Stimulated activated naive CD8-positive, alpha-beta T cell treated with anti-CD3 and anti-CD28 coated beads, Interleukin-15, Interleukin-2, amounts not matched to agents 100 U/mL and 50 U/mL, for 24 hours (primary cell): ENCODE measurements around the gene TESK1.

Experiments
- ATAC-seq: fragments of 150-1000 bp; cut with Tn5 transposase; one replicate; pipeline ENCODE4 v1.10.0; 2021
- DNase-seq: peaks from one replicate; pipeline ENCODE4 v3.0.0; 2021

TESK1 gene

DNA sequence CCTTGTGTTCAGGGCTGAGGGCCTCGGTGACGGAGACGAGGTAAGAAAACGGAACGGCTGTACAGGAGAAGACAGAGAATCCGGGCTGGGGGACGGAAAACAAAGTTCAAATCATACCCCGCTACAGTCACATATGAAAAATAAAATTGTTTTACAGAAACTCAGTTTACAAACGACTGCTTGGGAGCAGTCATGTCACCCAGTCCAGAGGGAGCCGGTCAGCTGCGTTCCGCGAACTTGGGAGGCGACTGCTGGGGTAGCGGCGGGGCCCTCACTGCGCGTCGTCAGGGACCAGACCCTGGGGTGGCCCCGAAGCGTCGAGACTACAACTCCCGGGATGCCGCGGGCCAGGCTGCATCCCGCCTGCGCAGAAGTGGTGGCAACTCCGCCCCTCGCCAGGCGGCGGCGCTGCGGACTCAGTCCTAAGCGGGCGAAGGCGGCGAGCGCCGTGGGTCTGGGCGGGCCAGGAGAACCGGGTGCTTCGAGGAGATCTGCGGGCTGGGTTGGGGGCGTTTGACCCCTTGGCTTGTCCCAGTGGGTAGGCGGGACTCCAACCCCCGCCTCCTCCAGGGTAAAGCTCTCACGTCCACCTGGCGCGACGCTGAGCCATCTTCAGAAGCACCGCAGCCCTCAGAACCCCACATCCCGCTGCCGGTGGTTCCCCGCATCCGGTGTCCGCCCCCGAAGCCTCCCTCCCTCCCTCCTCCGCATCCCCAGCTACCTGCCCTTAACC lies 41.6 kb downstream of the TESK1 start:
- peak; percentile 94 for DNase-seq
- ATAC-seq = peak; percentile 88

DNA sequence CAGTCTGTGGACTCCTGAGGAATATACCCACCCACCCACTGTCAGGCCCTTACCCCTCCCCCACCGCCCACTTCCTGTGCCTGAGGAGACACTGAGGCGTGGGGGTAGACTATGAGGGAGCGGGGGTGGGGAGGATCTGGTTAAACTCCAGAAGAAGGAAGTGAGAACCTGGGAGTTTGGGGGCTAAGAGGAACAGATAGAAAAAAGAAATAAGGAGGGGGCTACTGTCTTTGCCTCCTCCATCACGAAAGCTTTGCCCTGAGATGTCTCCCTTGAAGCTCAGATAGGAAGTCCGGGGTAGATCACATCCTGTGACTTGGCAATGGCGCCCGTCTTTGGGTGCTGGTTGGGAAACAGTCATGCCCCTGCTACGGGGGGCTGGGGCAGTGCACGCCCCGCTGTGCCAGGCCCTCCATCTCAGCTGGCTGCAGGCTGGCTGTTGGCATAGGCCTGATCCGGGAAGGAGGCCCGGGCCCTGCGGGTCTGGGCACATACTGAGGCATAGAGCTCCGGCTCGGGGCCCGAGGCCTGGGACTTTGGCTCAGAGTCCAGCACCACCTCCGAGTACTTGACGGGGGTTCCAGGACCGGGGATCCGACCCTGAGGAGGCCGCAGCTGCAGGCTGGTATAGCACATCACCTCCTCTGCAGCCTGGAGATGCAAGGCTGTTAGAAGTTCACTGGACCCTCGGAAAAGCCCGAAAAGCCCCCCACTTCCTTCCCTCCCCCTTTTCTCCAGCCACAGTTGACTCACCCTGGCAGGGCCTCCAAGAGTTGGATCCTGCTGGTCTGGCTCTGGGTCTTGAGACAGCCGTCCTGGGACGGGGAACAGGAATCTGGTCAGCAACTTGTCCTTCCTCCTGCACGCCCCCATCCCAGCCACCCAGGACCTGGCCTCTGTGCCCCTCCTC lies 44.6 kb downstream of the TESK1 start:
- ATAC-seq = no peak
- DNase-seq = peak; percentile 64

DNA sequence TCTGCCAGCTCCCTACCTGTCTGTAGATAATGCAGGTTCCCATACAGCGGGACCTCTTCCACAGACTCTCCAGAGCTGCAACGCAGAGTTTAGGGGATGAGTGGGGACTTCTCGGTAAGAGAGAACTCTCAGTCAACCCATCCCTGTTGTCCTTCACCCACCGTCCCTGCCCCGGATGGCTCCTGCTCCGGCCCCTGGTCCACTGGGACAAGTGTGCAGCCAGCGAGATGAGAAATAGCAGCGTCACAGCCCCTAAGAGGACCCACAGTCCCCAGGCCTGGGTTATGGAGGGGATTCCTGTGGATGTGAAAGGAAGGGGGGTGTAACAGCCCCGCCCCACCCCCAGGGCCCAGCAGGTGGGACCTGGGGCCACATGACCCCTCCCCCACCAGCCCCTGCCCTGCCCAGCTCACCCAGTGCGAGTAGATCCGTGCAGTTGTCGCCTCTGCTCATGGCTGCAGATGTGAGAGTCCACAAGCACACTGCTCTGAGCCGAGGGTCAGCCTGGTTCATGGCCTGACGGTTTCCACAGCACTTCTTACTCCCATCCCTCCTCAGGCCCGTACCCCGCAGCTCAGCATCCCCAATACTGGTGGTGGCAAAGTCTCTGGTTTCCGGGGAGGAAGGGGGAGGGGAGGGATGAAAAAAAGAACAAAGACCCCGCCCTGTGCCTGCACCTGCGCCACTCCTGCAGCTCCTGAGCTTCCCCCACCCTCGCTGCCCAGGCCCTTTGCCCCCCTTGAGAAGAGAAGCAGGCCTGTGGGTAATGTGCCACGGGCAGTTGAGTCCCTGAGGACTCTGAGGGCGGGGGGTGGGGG lies 45.5 kb downstream of the TESK1 start, which contains the start of gene SIT1:
SIT1 (minus strand) TSS at position 591 of the 818 bp plus-strand sequence; CDS start at position 513, 78 bp downstream.
- ATAC-seq (peak; percentile 10), DNase-seq (peak; percentile 68)

DNA sequence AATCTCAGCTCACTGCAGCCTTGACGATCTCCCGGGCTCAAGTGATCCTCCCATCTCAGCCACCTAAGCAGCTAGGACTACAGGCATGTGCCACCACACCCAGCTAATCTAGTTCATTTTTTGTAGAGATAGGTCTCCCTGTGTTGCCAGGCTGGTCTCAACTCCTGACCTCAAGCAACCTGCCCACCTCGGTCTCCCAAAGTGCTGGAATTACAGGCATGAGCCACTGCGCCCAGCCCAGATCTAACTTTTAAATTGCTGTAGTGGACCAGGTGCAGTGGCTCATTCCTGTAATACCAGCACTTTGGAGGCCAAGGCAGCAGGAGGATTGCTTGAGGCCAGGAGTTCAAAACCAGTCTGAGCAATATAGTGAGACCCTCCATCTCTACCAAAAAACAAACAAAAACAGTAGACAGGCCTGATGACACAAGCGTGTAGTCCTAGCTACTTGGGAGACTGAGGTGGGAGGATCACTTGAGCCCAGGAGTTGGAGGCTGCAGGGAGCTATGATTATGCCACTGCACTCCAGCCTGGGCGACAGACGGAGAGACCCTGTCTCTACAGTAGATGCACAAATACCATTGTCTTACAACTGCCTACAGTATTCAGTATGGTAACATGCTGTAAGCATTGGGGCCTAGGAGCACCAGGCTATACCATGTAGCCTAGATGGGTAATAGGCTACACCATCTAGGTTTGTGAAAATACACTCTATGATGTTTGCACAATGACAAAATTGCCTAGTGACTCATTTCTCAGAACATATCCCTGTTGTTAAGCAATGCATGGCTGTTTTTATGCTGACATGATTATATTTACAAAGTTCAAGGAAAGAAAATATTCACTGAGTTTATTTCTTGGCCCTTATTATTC lies 47.1 kb downstream of the TESK1 start:
- ATAC-seq = no peak
- DNase-seq = no peak

DNA sequence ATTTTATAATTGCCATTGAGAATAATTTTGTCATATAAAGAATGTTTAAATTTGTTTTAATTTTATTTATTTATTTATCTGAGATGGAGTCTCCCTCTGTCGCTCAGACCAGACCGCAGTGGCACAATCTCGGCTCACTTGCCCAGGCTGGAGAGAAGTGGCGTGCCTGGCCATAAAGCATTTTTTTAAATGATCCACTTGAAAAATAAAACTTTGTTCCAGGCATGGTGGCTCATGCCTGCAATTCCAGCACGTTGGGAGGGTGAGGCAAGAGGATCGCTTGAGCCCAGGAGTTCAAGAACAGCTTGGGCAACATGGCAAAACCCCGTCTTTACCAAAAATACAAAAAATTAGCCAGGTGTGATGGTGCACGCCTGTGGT lies 47.8 kb downstream of the TESK1 start:
- ATAC-seq (no peak), DNase-seq (no peak)

DNA sequence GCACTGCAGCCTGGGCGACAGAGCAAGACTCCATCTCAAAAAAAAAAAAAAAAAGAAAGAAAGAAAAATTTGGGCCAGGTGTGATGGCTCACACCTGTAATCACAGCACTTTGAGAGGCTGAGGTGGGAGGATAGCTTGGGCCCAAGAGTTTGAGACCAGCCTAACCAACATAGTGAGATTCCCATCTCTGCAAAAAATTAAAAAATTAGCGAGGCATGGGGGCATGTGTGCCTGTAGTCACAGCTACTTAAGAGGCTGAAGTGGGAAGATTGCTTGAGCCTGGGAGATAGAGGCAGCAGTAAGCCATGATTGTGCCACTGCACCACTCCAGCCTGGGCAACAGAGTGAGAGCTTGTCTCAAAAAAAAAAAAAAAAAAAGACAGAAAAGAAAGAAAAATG lies 48.5 kb downstream of the TESK1 start:
- DNase-seq = no peak
- no peak for ATAC-seq

DNA sequence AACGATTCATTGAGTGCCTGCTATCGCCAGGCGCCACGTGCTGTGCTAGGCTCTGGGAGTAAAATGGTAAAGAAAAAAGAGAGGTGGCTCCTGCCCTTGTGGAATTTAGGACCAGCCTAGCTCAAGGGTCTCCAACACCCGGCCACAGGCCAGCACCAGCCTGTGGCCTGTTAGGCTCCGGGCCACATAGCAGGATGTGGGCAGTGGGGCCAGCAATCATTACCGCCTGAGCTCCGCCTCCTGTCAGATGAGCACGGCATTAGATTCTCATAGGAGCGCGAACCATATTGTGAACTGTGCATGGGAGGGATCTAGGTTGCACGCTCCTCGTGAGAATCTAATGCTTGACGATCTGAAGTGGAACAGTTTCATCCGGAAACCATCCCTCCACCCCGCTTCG lies 51.3 kb downstream of the TESK1 start:
- ATAC-seq (no peak), DNase-seq (no peak)

DNA sequence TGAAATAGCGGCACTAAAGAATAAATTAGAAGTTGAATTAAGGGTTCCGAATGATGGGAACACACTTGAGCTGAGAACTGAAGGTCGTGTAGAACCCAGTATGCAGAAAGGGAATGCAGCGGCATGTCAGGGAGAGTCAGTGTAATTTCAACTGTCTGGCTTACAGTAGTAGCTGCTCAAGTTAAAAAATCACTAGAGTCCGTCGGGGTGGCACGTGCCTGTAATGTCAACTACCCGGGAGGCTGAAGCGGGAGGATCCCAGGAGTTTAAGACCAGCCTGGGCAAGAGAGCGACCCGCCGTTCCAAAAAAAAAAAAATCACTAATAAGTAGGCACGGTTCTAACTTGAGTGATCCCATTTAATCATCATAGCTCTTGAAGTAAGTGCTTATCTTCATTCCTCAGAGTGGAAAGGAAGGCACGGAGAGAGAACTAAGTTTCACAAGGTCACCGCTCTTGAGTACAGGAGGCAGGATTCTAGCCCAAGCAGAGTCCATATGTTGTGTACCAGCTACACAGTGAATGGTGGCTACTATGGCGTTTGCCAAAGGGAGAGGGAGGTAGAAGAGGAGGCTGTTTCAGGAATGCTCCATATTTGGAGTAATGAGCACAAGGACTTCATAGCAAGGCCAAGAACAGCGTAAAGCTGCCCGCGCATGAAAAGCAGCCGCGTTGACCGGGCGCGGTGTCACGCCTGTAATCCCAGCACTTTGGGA lies 51.9 kb downstream of the TESK1 start:
- no peak for ATAC-seq
- DNase-seq = no peak

DNA sequence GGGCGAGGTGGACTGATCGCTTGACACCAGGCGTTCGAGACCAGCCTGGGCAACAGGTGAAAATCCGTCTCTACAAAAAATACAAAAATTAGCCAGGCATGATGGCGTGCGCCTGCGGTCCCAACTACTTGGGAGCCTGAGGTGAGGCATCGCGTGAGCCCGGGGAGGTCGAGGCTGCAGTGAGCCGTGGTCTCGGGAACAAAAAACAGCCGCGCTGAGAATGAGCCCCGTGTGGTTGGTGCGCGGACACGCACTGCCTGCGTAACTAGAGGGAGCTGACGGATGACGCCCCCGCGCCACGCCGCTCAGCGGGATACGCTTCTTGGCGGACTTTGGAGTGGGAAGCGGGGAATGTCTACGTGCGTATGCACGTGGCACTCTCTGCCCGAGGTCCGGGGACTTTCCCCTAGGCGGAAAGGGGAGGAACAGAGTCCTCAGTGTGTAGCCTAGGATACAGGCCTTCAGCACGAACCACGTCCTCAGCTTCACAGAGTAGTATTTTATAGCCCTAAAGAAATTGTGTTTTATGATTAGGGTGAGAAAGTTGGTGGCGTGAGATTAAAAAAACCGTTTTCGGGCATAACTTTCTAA lies 52.6 kb downstream of the TESK1 start, which contains the start of gene RMRP:
RMRP (minus strand) TSS at position 474 of the 591 bp plus-strand sequence.
- DNase-seq = peak; percentile 96
- ATAC-seq = peak; percentile 97

DNA sequence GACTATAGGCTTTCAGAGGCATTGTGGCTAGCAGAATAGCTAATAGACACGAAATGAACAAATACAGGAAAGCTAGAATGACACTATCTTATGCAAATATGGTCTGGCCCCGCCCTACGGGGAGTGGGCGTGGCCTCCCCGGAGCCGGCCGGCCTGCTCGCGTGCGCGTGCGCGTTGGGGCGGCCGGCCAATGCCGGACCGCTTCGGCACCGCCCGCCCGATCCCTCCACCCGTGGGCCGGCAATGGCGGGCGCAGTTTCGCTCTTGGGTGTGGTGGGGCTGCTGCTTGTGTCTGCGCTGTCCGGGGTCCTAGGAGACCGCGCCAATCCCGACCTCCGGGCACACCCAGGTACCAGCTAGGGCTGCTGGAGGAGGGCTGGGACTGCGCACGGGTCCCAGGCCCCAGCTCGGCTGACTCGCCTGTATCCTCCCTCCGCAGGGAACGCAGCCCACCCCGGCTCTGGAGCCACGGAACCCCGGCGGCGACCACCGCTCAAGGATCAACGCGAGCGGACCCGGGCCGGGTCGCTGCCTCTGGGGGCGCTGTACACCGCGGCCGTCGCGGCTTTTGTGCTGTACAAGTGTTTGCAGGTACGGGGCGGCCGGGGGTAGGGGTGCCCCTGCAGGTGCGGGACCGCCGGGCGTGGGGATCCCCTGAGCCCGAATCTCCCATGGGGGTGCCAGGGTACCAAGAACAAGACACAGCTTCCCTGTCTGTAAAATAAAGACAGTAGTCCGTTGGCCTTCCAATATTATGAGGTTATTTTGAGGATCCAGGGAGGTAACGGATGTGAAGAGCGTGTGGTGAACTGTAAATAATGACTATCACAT lies 53.3 kb downstream of the TESK1 start, which contains the start of gene CCDC107:
CCDC107 (plus strand) TSS at position 156 of the 831 bp plus-strand sequence; CDS start at position 244, 88 bp downstream.
- ATAC-seq (peak; percentile 63), DNase-seq (peak; percentile 89)

DNA sequence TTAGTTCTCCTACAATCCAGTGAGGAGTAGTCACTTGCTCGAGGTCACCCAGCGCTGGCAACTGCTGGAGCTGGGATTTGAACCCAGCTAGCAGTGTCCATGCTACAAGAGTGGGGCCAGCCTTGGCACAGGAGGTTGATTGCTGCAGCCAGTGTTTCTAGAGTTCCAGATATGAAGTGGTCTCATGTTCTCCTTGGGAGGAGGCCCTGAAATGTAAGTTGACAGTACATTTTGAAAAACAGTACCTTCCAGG lies 53.8 kb downstream of the TESK1 start:
- no peak for ATAC-seq
- no peak for DNase-seq

DNA sequence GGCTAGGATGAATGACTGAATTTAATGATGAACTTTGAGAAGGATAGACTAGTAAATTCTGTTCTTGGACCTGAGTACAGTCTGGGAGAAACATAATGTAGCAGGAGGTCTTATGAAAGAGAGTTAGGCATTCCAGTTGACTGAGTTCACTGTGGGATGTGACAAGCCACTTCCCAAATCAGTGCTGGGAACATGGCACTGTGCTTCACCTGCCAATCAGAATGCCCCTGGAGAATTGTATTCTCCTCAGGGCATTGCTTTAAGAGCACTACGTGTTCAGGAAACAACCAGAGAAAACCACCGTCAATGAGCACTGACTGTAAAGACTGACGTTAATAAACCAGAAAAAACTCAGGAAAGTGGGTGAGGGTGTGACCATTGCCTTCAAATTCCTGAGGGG lies 54.3 kb downstream of the TESK1 start:
- no peak for ATAC-seq
- DNase-seq = no peak
